CD4-positive, alpha-beta T cell (primary cell): ENCODE data around the gene GTF3C6. TPM values are rescaled to one million over a fixed set of nuclear protein-coding genes. Genes with fewer than 3 reads are reported as not detected.

Experiments
- ATAC-seq: fragments of 200-7000 bp; cut with Tn5 transposase; one replicate; pipeline ENCODE4 v1.10.0; 2022; ENCODE audit warnings: mild to moderate bottlenecking; ENCODE audit not compliant: poor library complexity
- CTCF ChIA-PET: fragments of 350-600 bp; sonication (Branson Sonifier 250); formaldehyde crosslinking; loops from one replicate; lab custom pipeline; 2021; ENCODE audit warnings: antibody characterized with exemption, inconsistent platforms; lab: Charles Lee
- POLR2A ChIA-PET: fragments of 350-600 bp; sonication (Branson Sonifier 250); formaldehyde crosslinking; loops from one replicate; lab custom pipeline; 2021; ENCODE audit warnings: antibody characterized with exemption, inconsistent platforms; lab: Charles Lee
- DNase-seq, 14 experiments: peaks; one replicate each; pipeline ENCODE4 v3.0.0-alpha.2; 2013 to 2020; ENCODE audit warnings: mixed read lengths in 2 of 14
- H3K27ac ChIP-seq, 2 donors: one replicate each; pipeline versions ENCODE4 v1.5.1 to v1.7.0; 2013; ENCODE audit warnings: low read length in 2 of 2, low read depth in 1 of 2, mild to moderate bottlenecking in 1 of 2
- H3K27me3 ChIP-seq, 2 experiments: 1 replicate in 1 of 2; 2 replicates in 1 of 2; pipeline versions ENCODE4 v1.6.1 to v1.7.0; 2013; ENCODE audit warnings: low read length in 2 of 2, control low read depth in 1 of 2, mild to moderate bottlenecking in 1 of 2, moderate library complexity in 1 of 2; ENCODE audit not compliant: insufficient read depth in 2 of 2, control insufficient read depth in 1 of 2
- H3K36me3 ChIP-seq: one replicate; pipeline ENCODE4 v1.6.1; 2013; ENCODE audit warnings: low read length, control low read depth; ENCODE audit not compliant: insufficient read depth
- H3K4me1 ChIP-seq: one replicate; pipeline ENCODE4 v1.6.1; 2013; ENCODE audit warnings: low read length, control low read depth; ENCODE audit not compliant: insufficient read depth
- H3K4me3 ChIP-seq: one replicate; pipeline ENCODE4 v1.5.1; 2013; ENCODE audit warnings: mild to moderate bottlenecking, low read length, moderate library complexity
- H3K9me3 ChIP-seq, 2 experiments: 1 replicate in 1 of 2; 2 replicates in 1 of 2; pipeline versions ENCODE4 v1.6.1 to v1.7.0; 2013; ENCODE audit warnings: low read length in 2 of 2, mild to moderate bottlenecking in 2 of 2, control low read depth in 1 of 2, moderate library complexity in 1 of 2; ENCODE audit not compliant: control insufficient read depth in 1 of 2, insufficient read depth in 1 of 2
- H3K27ac Mint-ChIP-seq: one replicate; pipeline ENCODE4 v1.8.0; 2020; ENCODE audit warnings: mixed read lengths
- H3K27me3 Mint-ChIP-seq: one replicate; pipeline ENCODE4 v1.8.0; 2021; ENCODE audit warnings: mixed read lengths
- H3K36me3 Mint-ChIP-seq: one replicate; pipeline ENCODE4 v1.8.0; 2021; ENCODE audit warnings: low read depth, mixed read lengths
- H3K4me1 Mint-ChIP-seq: one replicate; pipeline ENCODE4 v1.8.0; 2021; ENCODE audit warnings: low read depth, mixed read lengths
- H3K4me3 Mint-ChIP-seq: one replicate; pipeline ENCODE4 v1.8.0; 2020; ENCODE audit warnings: mild to moderate bottlenecking, mixed read lengths
- H3K9me3 Mint-ChIP-seq: one replicate; pipeline ENCODE4 v1.8.0; 2020; ENCODE audit warnings: mixed read lengths
- CTCF ChIP-seq: fragments of 200-600 bp; IDR thresholded peaks from one replicate; pipeline ENCODE4 v1.8.0; 2022; ENCODE audit warnings: antibody characterized with exemption, mild to moderate bottlenecking
- intact Hi-C, 2 experiments: fragments of 100-400 bp; cut with DNase I in 1 of 2; cut with micrococcal nuclease in 1 of 2; formaldehyde crosslinking; loops; one replicate each; pipeline versions ENCODE4 v1.15.1 to v1.9.0; 2023 to 2025; cut with DNase I, micrococcal nuclease
- total RNA-seq, 174 experiments: library from RNA in 2 of 174; stranded (reverse) in 2 of 174; gene quantifications; one replicate each; pipeline ENCODE4 v1.2.3 and lab custom pipeline; 2021 to 2026

GTF3C6 gene
- total RNA-seq, 2 experiments from 2014 or later, result 17.9 to 19.2 TPM

- Histone ChIP-seq H3K9me3 (no peaks in the 10 kb centered on the region), H3K36me3 (peaks cover 11% of the 10 kb centered on the region), H3K4me3 (peak overlapping the region; percentile 99), H3K27me3 (no peaks in the 10 kb centered on the region), H3K27ac (peak overlapping the region; percentile 77 to 97), H3K4me1 (peaks cover 14% of the 10 kb centered on the region)
- no peaks in the 10 kb centered on the region for H3K27me3 Mint-ChIP-seq
- POLR2A ChIA-PET, result interaction anchor here (1.0 to 2.8 kb wide), 9 partner anchors 8 to 293 kb away, joined by 3 to 53 read pairs (median 5); partner anchors contain the start of genes AMD1, CDK19 and GTF3C6
- TF ChIP-seq CTCF, result no peak
- CTCF ChIA-PET, result interaction anchor here (1.0 to 1.9 kb wide), 3 partner anchors 13 to 299 kb away, joined by 4 to 9 read pairs (median 4); no protein-coding TSS in a partner anchor
- peaks cover 49% of the 10 kb centered on the region for H3K4me1 Mint-ChIP-seq
- intact Hi-C loops, result loop anchor here (2.0 to 10.0 kb wide), 10 partner anchors 104 to 1884 kb away; partner anchors contain the start of genes AMD1 (in 1 of the 2), CDC40 (in 1 of the 2), CDK19 (in 1 of the 2) and CEP57L1 (in 1 of the 2)
- ATAC-seq, result peak; percentile 1
- peak in 1 of 14 experiments; percentile 43 for DNase-seq
- H3K27ac Mint-ChIP-seq, result peak overlapping the region; percentile 99
- peaks cover 51% of the 10 kb centered on the region for H3K36me3 Mint-ChIP-seq
- peak overlapping the region; percentile 99 for H3K4me3 Mint-ChIP-seq
- no peaks in the 10 kb centered on the region for H3K9me3 Mint-ChIP-seq
Measured at GRCh38 chr6:110981202-110981600, 22.7 kb downstream of the GTF3C6 start.

GRCh38 chr6:110990840-110991576 lies 32.5 kb downstream of the GTF3C6 start:
- peaks cover 76% of the 10 kb centered on the region for H3K36me3 Mint-ChIP-seq

GRCh38 chr6:110996691-110997090 lies 38.2 kb downstream of the GTF3C6 start:
- intact Hi-C loops, result no loop called here

More at GRCh38 chr6:110990840-110991576, 32.5 kb downstream of the GTF3C6 start:
- Mint-ChIP-seq H3K9me3 (no peaks in the 10 kb centered on the region), H3K4me3 (no peak overlapping the region), H3K27me3 (no peaks in the 10 kb centered on the region), H3K27ac (no peak overlapping the region), H3K4me1 (peaks cover 4% of the 10 kb centered on the region)
- Histone ChIP-seq H3K4me3 (no peak overlapping the region), H3K27ac (no peak overlapping the region), H3K4me1 (no peaks in the 10 kb centered on the region), H3K9me3 (no peaks in the 10 kb centered on the region), H3K27me3 (no peaks in the 10 kb centered on the region), H3K36me3 (peaks cover 58% of the 10 kb centered on the region)
- TF ChIP-seq CTCF, result no peak
- CTCF ChIA-PET, result interaction anchor here (0.9 to 1.7 kb wide), 3 partner anchors 8 to 308 kb away, joined by 3 to 7 read pairs (median 3); no protein-coding TSS in a partner anchor
- ATAC-seq, result no peak
- POLR2A ChIA-PET, result interaction anchor here (1.3 kb wide), 1 partner anchor 9 kb away, joined by 6 read pairs; the partner anchor contains the start of gene RPF2
- intact Hi-C loops, result no loop called here
- no peak for DNase-seq

More at GRCh38 chr6:110996691-110997090, 38.2 kb downstream of the GTF3C6 start:
- H3K4me3 Mint-ChIP-seq, result no peak overlapping the region
- ATAC-seq (no peak), DNase-seq (no peak)
- H3K36me3 Mint-ChIP-seq, result peaks cover 81% of the 10 kb centered on the region
- ChIA-PET CTCF (no interaction called here), POLR2A (interaction anchor here (1.2 kb wide), 1 partner anchor 38 kb away, joined by 5 read pairs; the partner anchor contains the start of gene GTF3C6)
- no peak overlapping the region for H3K27ac ChIP-seq
- H3K36me3 ChIP-seq, result peaks cover 64% of the 10 kb centered on the region
- H3K4me1 Mint-ChIP-seq, result no peaks in the 10 kb centered on the region
- no peak for TF ChIP-seq CTCF
- no peak overlapping the region for H3K4me3 ChIP-seq
- H3K4me1 ChIP-seq, result no peaks in the 10 kb centered on the region
- no peaks in the 10 kb centered on the region for H3K27me3 ChIP-seq
- no peaks in the 10 kb centered on the region for H3K9me3 ChIP-seq
- H3K27me3 Mint-ChIP-seq, result no peaks in the 10 kb centered on the region
- H3K27ac Mint-ChIP-seq, result no peak overlapping the region
- no peaks in the 10 kb centered on the region for H3K9me3 Mint-ChIP-seq
